Caco-2 (cell line): Measurements from ENCODE around the gene TUBB4B. TPM values are rescaled to one million over a fixed set of nuclear protein-coding genes. Genes with fewer than 3 reads are reported as not detected.

Source experiments
- BruUV-seq: library from RNA; stranded (reverse); fragments of 400-500 nt; replicated peaks from 2 replicates; lab custom pipeline; 2021; lab: Mats Ljungman, UMichigan
- CTCF ChIA-PET: fragments of 300-600 bp; sonication (Branson Sonifier 250); formaldehyde crosslinking; loops from one replicate; lab custom pipeline; 2022; ENCODE audit warnings: antibody characterized with exemption; lab: Charles Lee
- POLR2A ChIA-PET: fragments of 300-600 bp; sonication (Branson Sonifier 250); formaldehyde crosslinking; loops from one replicate; lab custom pipeline; 2022; ENCODE audit warnings: antibody characterized with exemption; lab: Charles Lee
- DNase-seq, 2 experiments: peaks; one replicate each; pipeline versions ENCODE4 v3.0.0 to v3.0.0-alpha.2; 2020 to 2022
- H3K27me3 ChIP-seq: replicated peaks from 2 replicates; pipeline ENCODE4 v1.6.0; 2011; ENCODE audit warnings: low read length; ENCODE audit not compliant: control insufficient read depth, insufficient read depth
- H3K36me3 ChIP-seq: 2 replicates; pipeline ENCODE4 v1.5.1; 2011; ENCODE audit warnings: low read length; ENCODE audit not compliant: control insufficient read depth, insufficient read depth
- H3K4me1 ChIP-seq: fragments of 250-450 bp; sonication (Bioruptor Pico); 2 replicates; pipeline ENCODE4 v1.5.1; 2020; ENCODE audit warnings: mild to moderate bottlenecking
- H3K4me3 ChIP-seq: 2 replicates; pipeline ENCODE4 v1.5.1; 2011; ENCODE audit warnings: low read depth, mild to moderate bottlenecking, control low read depth, low read length
- H3K9me3 ChIP-seq: fragments of 250-450 bp; sonication (Bioruptor Pico); 2 replicates; pipeline ENCODE4 v1.5.1; 2020; ENCODE audit warnings: mild to moderate bottlenecking, moderate library complexity
- H3K27ac Mint-ChIP-seq: one replicate; pipeline ENCODE4 v1.8.0; 2022; ENCODE audit warnings: mixed read lengths; ENCODE audit not compliant: unreplicated experiment
- H3K27me3 Mint-ChIP-seq: one replicate; pipeline ENCODE4 v1.8.0; 2022; ENCODE audit warnings: mixed read lengths; ENCODE audit not compliant: insufficient read depth, unreplicated experiment
- H3K36me3 Mint-ChIP-seq: one replicate; pipeline ENCODE4 v1.8.0; 2022; ENCODE audit warnings: mild to moderate bottlenecking, mixed read lengths; ENCODE audit not compliant: insufficient read depth, unreplicated experiment
- H3K4me1 Mint-ChIP-seq: one replicate; pipeline ENCODE4 v1.8.0; 2022; ENCODE audit warnings: low read depth, mixed read lengths; ENCODE audit not compliant: unreplicated experiment
- H3K4me3 Mint-ChIP-seq: one replicate; pipeline ENCODE4 v1.8.0; 2022; ENCODE audit warnings: mild to moderate bottlenecking, moderate library complexity, mixed read lengths; ENCODE audit not compliant: unreplicated experiment
- H3K9me3 Mint-ChIP-seq: one replicate; pipeline ENCODE4 v1.8.0; 2022; ENCODE audit warnings: mixed read lengths; ENCODE audit not compliant: unreplicated experiment
- CTCF ChIP-seq, 2 experiments: fragments of 200-600 bp in 1 of 2; IDR thresholded peaks; 1 replicate in 1 of 2; 2 replicates in 1 of 2; pipeline versions ENCODE4 v1.5.1 to v1.8.0; 2011 to 2022; ENCODE audit warnings: antibody characterized with exemption in 1 of 2, control low read depth in 1 of 2, inconsistent platforms in 1 of 2, low read depth in 1 of 2, low read length in 1 of 2, mild to moderate bottlenecking in 1 of 2, moderate library complexity in 1 of 2; ENCODE audit not compliant: insufficient read depth in 1 of 2, severe bottlenecking in 1 of 2, unreplicated experiment in 1 of 2
- intact Hi-C: fragments of 100-400 bp; cut with micrococcal nuclease; formaldehyde crosslinking; loops from one replicate; pipeline ENCODE4 v1.10.0; 2022; ENCODE audit not compliant: unreplicated experiment
- total RNA-seq: library from RNA; stranded (reverse); gene quantifications from 2 replicates; pipeline ENCODE4 v1.2.3, GENCODE V29; 2022

Gene TUBB4B
- total RNA-seq, 1 experiment from 2014 or later = 487 TPM

GRCh38 chr9:137279741-137280473, 38.8 kb downstream of the TUBB4B start:
- no peaks in the 10 kb centered on the region; the same call in 1 of the 2 replicates for H3K36me3 ChIP-seq
- no peaks in the 10 kb centered on the region for H3K4me1 Mint-ChIP-seq
- intact Hi-C loops = no loop called here
- no peak overlapping the region for H3K4me3 ChIP-seq
- TF ChIP-seq CTCF (IDR thresholded peaks at IDR 0.05; ENCODE audit: insufficient read depth in 1 of 2, low read depth in 1 of 2, low read length in 1 of 2, severe bottlenecking in 1 of 2, unreplicated experiment in 1 of 2) = no peak
- H3K9me3 Mint-ChIP-seq = no peaks in the 10 kb centered on the region
- BruUV-seq = no TSS peak
- H3K9me3 ChIP-seq = 0 out of 2 replicates have a peak, but pooled peaks cover 6% of the 10 kb centered on the region
- H3K27ac Mint-ChIP-seq = no peak overlapping the region
- POLR2A ChIA-PET = interaction anchor here (0.7 kb wide), 1 partner anchor 23 kb away, joined by 4 read pairs; no protein-coding TSS in a partner anchor
- H3K4me3 Mint-ChIP-seq = no peak overlapping the region
- no peaks in the 10 kb centered on the region for H3K27me3 ChIP-seq
- no peaks in the 10 kb centered on the region for H3K4me1 ChIP-seq
- H3K27me3 Mint-ChIP-seq = no peaks in the 10 kb centered on the region
- peaks cover 23% of the 10 kb centered on the region for H3K36me3 Mint-ChIP-seq
- no peak for DNase-seq
- CTCF ChIA-PET = interaction anchor here (0.6 kb wide), 1 partner anchor 308 kb away, joined by 3 read pairs; no protein-coding TSS in a partner anchor

GRCh38 chr9:137280474-137281344, 39.6 kb downstream of the TUBB4B start:
- TF ChIP-seq CTCF (IDR thresholded peaks at IDR 0.05; ENCODE audit: insufficient read depth in 1 of 2, low read depth in 1 of 2, low read length in 1 of 2, severe bottlenecking in 1 of 2, unreplicated experiment in 1 of 2) = no peak
- ChIA-PET POLR2A (no interaction called here), CTCF (no interaction called here)
- Histone ChIP-seq H3K36me3 (no peaks in the 10 kb centered on the region; the same call in 1 of the 2 replicates), H3K4me3 (no peak overlapping the region), H3K9me3 (0 out of 2 replicates have a peak, but pooled peaks cover 6% of the 10 kb centered on the region), H3K4me1 (no peaks in the 10 kb centered on the region), H3K27me3 (no peaks in the 10 kb centered on the region)
- DNase-seq = no peak
- Mint-ChIP-seq H3K27me3 (no peaks in the 10 kb centered on the region), H3K4me1 (no peaks in the 10 kb centered on the region), H3K27ac (no peak overlapping the region), H3K9me3 (no peaks in the 10 kb centered on the region), H3K4me3 (no peak overlapping the region), H3K36me3 (peaks cover 15% of the 10 kb centered on the region)
- intact Hi-C loops = no loop called here
- BruUV-seq = no TSS peak
